Stimulated activated CD8-positive, alpha-beta memory T cell treated with anti-CD3 and anti-CD28 coated beads, Interleukin-7, amount 100 ng/mL, for 48 hours (primary cell): ENCODE data around the gene NCR2.

Experiments
- DNase-seq, 2 donors: peaks; one replicate each; pipeline ENCODE4 v3.0.0-alpha.2; 2020; ENCODE audit warnings: low read depth in 1 of 2; ENCODE audit errors: extremely low read depth in 1 of 2

Gene NCR2

GRCh38 chr6:41392246-41392645 is 56.8 kb downstream of the NCR2 start:
- DNase-seq: no peak

GRCh38 chr6:41396335-41396734 is 60.9 kb downstream of the NCR2 start:
- no peak for DNase-seq

GRCh38 chr6:41399424-41399823 is 64.0 kb downstream of the NCR2 start:
- DNase-seq: no peak
